Left kidney (tissue), 2 donors: ENCODE data around the gene SDK2. TPM values are rescaled to one million over a fixed set of nuclear protein-coding genes. Genes with fewer than 3 reads are reported as not detected.

ENCODE experiments used
- DNase-seq: peaks from one replicate; pipeline ENCODE4 v3.0.0-alpha.2; 2013
- polyA plus RNA-seq: library from polyadenylated mRNA; unstranded; fragments of 120-200 nt; gene quantifications from one replicate; pipeline ENCODE4 v1.2.1, GENCODE V29; 2013; ENCODE audit not compliant: insufficient read length

The SDK2 gene
- polyA plus RNA-seq, 1 donor: 9.3 TPM

DNA sequence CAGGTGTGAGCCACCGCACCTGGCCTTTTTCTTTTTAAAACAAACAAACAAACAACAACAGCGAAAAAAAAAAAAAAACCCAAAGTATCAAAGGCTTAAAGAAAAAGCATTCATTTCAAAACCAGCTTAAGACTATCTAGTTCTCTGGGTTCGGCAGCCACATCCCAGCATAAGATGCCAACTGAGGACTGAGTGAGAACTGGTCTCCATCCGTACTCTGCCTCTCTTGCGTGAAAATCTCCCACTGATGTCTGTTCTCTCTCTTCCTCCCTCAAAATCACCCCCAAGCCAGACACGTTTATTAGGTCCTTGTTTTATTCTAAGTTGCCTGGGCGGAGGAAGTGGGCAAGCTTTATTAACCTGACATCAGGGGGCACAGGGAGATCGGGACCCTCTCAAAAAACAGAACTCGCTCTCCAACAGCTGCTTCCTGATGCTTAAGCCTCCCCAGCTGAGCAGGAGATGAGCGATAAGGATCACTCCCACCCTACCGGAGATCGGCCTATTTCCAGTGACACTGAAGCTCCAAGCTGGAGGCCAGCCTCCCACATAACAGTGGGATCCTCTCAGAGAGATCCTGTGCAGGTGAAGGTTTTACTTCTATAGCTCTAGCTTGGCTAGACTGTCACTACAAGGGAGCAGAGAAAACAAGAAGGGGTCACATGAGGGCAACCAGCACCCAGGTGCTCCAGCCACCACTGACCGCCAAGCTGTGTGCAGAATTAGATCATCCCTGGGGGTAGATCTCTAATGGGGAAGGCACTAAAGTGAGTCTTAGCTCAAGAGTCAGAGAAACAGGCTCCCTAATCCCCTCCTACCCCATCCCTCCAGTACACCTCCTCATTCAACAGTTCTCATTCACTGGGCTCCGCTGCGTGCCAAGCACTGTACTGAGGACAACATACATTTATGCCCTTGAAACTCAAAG lies 346.0 kb downstream of the SDK2 start:
- no peak for DNase-seq

GRCh38 chr17:73293480-73293911 lies 350.7 kb downstream of the SDK2 start:
- no peak for DNase-seq

DNA sequence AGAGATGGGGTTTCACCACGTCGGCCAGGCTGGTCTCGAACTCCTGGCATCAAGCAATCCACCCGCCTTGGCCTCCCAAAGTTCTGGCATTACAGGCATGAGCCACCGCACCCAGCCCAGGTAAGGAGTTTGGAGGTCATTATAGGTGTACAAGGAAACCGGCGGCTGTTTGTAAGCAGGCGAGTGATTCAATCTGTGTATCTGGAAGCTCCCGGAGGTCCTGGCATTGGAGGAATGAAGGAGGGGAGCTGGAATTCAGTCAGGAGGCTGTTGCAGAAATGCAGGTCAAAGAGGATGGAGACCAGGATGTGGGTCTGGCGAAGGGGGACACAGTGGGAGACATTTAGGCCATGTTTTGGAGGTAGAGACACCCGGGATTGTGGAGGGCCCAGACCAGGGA lies 351.2 kb downstream of the SDK2 start:
- no peak for DNase-seq

DNA sequence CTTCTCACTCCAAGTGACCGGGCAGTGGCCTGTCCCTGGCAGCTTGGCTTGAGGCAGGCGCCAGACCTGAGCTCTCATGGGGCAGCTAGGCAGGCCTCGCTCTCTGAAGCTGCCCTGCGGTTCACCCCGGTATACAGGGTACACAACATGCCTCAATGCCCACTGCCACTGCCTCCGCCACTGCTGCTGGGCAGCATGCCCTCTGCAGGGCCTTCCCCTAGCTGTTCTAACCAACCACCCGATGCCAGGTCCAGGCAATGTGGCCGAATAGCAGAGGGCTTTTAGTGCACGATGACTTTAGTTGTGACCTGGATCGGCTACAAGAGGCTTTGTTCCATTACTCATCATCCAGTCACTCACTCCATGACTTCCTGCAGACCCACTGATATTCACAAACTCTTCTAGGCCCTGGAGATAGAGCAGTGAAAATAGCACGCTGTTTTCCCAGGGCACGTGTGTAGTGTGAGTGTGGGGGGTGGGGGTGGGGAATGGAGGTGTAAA lies 352.2 kb downstream of the SDK2 start:
- no peak for DNase-seq

GRCh38 chr17:73291260-73291801 lies 352.9 kb downstream of the SDK2 start:
- DNase-seq: no peak

- no peak for DNase-seq
Measured at GRCh38 chr17:73290399-73291259, 353.6 kb downstream of the SDK2 start.

GRCh38 chr17:73289549-73290254 lies 354.5 kb downstream of the SDK2 start:
- no peak for DNase-seq

DNA sequence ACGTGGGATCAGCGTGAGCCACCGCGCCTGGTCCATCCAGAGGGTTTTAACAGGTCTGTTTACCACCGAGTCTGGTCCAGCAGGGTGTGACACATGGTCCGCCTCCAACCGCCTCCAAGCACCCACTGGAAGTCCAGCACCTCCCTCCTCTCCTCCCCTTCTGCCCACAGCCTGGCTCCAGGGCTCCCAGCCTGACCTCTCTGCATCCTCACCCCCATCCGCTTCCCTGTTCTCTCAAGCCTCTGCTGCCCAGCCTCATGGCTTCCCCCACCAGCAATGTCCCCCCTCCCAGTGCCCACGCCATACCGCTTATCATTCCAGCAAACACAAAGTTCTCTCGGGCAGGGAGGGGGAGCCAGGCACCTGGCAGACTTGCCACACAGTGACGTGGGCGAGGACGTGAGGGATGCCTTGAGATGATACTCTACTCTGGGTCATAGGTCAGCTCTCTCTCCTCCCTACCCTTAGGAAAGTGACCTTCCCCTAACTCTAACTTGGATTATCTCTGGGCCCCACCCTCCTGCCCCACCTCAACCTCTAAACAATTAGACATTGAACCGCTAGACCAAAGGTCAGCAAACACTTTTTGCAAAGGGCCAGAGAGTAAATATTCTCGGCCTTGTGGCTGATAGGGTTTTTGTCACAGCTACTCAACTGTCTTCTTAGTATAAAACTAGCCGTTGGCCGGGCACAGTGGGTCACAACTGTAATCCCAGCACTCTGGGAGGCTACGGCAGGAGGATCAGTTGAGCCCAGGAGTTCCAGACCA lies 355.5 kb downstream of the SDK2 start:
- DNase-seq: no peak

DNA sequence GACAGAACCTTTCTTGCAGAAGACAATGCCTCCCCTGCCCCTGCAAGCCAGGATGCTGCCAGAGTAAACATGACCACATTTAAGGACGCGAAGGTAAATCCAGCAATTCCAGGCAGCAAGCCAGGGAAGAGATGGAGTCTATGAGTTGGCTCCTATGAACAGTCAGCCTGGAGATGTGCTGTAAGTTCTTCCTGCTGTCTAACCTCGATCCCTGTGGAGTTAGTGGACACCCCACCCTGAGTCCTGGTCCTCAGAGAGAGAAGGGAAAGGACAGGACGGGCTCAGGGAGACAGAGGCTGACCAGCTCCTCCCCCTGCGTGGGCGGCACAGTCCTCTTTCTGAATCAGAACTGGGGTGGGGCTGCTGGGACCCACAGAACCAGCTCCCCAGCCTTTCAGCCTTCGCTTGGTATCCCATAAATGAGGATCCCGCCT lies 357.4 kb downstream of the SDK2 start:
- DNase-seq: no peak

GRCh38 chr17:73285916-73286862 lies 358.1 kb downstream of the SDK2 start:
- no peak for DNase-seq

- DNase-seq: no peak
Measured at GRCh38 chr17:73285603-73285908, 358.7 kb downstream of the SDK2 start.

GRCh38 chr17:73284906-73285602 lies 359.2 kb downstream of the SDK2 start:
- DNase-seq: no peak
